Amniotic stem cell (primary cell): ENCODE data around the gene SOX2.

Experiments used
- DNase-seq: peaks from one replicate; lab custom pipeline; 2025; lab: John Stamatoyannopoulos, UW

The SOX2 gene

GRCh38 chr3:181711325-181712135 is at the start of gene SOX2:
Gene SOX2 (plus strand): TSS chr3:181711925. CDS start chr3:181712361, 436 bp downstream.
- no peak for DNase-seq

- no peak for DNase-seq
Measured at GRCh38 chr3:181683563-181683962, 28.2 kb upstream of the SOX2 start.

GRCh38 chr3:181687190-181687589 is 24.5 kb upstream of the SOX2 start:
- DNase-seq: no peak

GRCh38 chr3:181687731-181688130 is 24.0 kb upstream of the SOX2 start:
- no peak for DNase-seq

- DNase-seq: no peak
Measured at GRCh38 chr3:181689546-181689945, 22.2 kb upstream of the SOX2 start.

- DNase-seq: no peak
Measured at GRCh38 chr3:181690769-181691168, 21.0 kb upstream of the SOX2 start.

- no peak for DNase-seq
Measured at GRCh38 chr3:181691901-181692300, 19.8 kb upstream of the SOX2 start.

GRCh38 chr3:181692311-181693145 is 19.2 kb upstream of the SOX2 start:
- no peak for DNase-seq

- no peak for DNase-seq
Measured at GRCh38 chr3:181693280-181693679, 18.4 kb upstream of the SOX2 start.

GRCh38 chr3:181694805-181695660 is 16.7 kb upstream of the SOX2 start:
- no peak for DNase-seq

- no peak for DNase-seq
Measured at GRCh38 chr3:181695661-181696491, 15.8 kb upstream of the SOX2 start.

- DNase-seq: no peak
Measured at GRCh38 chr3:181696626-181697230, 15.0 kb upstream of the SOX2 start.

- no peak for DNase-seq
Measured at GRCh38 chr3:181698263-181698954, 13.3 kb upstream of the SOX2 start.

GRCh38 chr3:181699171-181699903 is 12.4 kb upstream of the SOX2 start:
- DNase-seq: no peak

- peak; percentile 12 for DNase-seq
Measured at GRCh38 chr3:181700168-181701087, 11.3 kb upstream of the SOX2 start.

- DNase-seq: no peak
Measured at GRCh38 chr3:181701096-181701495, 10.6 kb upstream of the SOX2 start.

- no peak for DNase-seq
Measured at GRCh38 chr3:181703601-181704420, 7.9 kb upstream of the SOX2 start.
